HG03565 (cell line): ENCODE measurements around the gene GRK1.

Source experiments
- ATAC-seq: cut with Tn5 transposase; IDR thresholded peaks from one replicate; pipeline ENCODE4 v1.9.1; 2021; ENCODE audit warnings: mild to moderate bottlenecking, moderate library complexity; ENCODE audit not compliant: unreplicated experiment

Gene GRK1

DNA sequence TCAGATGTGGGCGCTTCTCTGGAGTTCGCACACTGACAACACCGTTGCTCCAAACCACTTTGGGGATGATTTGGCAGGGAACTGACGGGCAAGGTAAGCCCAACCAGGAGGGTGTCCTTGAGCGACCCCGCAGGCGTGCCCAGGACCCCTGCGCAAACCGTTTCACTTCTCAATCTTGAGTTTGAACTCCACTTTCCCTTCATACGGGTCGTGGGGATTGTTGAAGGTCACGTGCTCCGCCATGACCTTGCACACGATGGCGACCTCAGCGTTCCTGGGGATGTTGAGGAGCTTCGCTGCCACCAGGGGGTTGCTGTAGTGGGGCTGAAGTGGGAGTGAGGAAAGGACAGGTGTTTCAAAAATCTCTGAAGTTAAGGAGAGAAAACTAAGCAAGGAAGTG lies 17.8 kb upstream of the GRK1 start:
- no peak for ATAC-seq

DNA sequence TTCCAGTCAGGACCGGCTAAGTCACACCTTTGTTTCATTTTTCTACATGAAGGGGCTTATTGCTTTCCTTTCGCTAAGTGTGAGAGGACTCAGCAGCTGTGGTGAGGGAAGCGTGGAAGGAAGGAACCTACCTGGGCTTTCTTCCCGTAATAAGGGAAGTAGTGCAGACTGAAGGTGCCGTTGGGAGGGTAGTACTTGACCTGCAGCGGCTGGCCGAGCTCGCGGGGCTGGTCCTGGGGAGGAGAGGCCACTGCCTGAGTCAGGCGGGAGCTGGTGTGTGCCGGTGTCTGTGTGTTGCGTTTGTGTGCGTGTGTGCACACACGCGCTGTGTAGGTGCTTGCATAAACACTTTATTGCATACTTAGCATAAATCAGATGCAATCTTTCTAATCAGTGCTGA lies 16.7 kb upstream of the GRK1 start:
- ATAC-seq = no peak

DNA sequence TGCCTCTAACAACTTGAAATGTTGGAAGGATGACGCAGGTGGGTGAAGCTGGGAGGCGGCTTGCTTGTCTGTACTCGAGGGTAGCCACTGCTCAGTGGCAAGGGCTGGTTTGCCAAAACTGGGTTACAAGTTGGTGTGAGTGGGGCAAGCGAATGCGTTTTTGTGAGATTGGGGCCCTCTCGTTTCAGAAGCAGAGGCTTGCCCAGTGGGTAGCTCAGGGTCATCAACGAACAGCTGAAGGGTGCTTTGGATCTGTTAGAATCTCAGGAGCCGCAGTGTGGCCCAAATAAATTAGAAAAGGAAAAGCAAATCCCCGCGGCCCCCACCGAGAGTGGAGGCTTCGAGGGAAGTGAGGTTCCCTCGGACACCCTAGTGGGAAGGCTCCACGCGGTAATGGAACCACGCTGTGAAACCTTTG lies 16.3 kb upstream of the GRK1 start:
- no peak for ATAC-seq

DNA sequence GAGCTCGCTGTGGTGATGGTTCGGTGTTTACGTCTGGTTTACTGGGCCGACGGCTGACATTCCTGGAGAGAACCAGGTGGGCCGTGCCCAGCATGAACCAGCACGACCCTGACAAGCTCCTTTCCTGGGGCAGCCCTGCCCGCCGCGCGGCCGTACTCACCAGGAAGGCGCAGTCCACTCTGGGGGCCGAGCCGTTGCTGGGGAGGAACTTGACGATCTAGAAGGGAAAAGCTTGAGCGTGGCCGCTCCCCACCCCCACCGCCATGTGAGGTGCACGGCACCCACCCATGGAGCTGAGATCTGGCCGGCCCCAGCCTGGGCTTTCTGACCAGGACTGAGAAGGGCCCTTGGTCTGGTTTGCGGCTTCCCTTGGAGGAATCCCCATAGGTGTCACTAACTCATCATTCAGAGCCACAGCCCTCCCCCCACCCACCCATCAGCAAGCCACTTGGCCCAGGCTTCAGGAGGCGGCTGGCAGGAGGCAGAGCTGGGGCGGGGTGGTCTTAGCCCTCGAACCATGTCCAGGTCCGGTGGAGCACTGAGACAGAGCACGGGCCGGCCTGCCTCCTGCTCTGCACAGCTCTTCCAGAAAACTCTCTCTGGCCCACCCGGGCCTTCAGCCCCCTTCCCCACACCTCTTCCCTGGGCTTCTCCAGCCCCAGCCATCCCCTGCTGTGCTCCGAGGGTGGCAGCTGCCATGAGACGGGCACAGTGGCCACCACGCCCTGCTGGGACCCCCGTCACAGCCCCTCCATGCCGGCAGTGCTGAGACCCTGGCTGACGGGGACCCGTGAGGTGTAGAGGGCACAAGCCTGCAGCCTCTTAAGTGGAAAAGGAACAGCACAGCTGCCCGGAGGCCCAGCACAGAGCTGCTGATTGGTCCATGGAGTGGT lies 15.3 kb upstream of the GRK1 start:
- ATAC-seq = no peak

DNA sequence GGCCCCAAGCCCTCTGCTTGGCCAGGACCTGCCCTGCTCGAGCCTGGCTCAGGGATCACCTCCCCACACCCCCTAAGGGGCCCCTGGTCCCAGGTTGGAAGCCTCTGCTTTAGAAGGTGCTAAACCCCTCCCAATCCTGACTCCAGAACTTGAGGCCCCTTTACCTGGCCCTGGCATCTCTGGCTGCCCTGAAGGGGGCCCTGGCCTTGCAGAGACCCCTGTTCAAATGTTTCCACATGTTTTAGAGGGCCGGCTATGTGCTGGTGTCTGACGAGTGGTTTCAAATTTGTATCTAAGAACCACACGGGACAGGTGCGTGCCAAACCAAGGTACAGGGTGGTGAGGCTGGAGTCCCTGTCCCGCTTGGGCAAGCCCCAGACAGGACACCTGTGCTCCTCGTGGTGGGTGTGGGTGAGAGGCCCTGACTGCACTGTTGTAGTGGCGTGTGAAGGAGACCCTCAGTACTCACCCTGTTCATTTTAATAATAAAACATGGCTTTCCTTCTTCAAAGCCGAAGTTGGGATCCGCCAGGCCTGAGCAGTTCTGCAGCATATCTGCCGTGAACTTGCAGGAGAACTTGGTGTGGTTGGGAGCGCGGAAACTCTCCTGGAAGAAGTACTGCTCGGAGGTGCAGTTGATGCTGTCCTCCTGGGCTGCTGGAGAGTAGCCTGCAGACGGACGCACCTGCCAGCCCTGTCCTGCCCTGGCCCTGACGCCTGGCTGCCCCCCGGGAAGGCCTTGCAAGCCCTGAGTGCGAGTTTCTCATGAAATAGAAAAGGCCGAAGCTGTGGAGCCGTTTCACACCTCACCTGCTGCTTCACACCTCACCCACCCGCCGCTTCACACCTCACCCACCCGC lies 14.4 kb upstream of the GRK1 start:
- no peak for ATAC-seq

DNA sequence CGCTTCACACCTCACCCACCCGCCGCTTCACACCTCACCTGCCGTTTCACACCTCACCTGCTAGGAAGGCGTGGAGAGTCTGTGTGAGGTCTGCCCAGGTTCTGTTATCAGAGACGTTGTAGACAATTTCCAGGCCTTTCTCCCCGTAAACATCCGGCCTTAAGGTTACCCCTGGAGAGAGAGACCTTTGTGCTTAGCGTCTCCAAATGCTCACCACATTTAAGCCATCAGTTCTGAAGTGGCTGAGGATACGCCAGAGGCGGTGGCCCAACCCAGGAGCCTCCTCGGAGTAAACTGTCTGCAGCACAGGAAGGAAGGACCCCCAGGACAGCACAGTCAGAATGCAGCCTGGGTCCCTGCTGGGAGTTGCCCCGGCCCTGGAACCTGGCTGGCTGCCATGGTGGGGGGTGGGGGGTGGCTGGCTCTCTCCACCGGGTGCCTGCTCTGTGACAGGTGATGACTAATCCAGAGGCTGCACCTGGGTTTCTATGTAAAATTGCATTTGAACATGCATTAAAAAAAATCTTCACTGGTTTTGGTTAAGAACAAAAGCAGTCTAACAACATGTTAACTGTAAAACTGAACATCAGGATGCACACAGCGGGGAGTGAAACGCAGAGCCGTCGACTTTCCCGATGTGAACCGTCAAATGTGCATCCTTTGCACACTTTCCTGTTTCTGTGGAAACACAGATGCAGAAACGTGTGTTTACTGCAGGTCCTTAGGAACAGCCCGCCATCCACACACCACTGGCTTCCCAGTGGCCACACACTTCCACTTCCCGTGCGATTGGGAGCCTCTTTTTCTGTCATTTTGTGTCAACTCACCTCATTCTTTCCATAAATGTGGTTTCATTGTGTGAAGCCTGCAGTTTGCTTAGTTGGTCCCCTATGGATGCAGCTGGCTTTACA lies 13.5 kb upstream of the GRK1 start:
- no peak for ATAC-seq

DNA sequence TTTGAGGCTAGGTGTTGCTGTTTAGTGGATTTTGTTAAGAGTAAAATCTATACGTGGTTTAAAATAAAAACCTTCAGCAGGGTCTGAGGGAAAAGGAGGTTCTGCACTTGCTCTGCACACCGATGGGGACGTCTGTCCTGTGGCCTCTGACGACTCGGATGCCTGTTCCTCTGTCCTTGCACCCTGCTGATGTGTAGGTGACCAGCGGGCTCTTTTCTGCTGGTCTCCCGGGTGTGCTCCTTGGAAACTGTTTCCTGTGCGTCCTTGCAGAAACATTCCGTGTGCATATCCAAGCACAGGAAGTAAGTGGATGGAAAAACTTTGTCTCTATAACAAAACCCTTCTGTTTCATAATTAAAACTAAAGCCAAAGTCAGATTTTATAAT lies 12.9 kb upstream of the GRK1 start:
- ATAC-seq = no peak

DNA sequence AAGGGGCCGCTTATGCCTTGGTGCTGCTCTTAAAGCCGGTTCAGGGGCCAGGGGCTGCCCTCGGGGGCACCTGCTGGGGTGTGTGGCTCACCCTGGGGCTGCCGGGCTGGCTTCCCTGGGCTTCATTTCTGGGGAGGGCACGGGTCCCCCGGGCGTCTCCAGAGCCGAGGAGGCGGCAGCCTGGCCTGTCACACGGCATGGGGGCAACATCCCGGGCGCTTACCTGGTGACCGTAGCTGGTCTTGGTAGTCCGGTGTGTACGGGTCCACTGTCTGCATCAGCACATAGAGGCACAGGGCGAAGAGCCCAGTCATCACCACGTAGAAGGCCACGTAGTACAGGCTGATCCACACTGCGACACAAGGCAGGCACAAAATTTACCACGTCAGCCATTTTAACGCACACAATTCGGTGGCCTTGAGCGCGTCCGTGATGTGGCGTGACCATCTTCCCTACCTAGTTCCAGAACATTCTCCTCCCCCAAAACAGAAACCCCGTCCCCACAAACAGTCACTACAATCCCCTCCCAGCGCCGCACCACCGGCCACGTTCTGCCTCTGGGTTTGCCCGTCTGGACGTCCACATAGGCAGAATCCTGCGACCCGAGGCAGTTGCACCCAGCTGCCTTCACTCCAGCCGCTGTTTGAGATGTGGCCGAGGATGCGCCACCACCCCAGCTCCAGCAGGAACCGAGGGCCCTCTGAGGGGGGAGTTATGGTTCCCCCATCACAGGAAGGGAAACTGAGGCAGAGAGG lies 12.3 kb upstream of the GRK1 start:
- ATAC-seq = no peak

DNA sequence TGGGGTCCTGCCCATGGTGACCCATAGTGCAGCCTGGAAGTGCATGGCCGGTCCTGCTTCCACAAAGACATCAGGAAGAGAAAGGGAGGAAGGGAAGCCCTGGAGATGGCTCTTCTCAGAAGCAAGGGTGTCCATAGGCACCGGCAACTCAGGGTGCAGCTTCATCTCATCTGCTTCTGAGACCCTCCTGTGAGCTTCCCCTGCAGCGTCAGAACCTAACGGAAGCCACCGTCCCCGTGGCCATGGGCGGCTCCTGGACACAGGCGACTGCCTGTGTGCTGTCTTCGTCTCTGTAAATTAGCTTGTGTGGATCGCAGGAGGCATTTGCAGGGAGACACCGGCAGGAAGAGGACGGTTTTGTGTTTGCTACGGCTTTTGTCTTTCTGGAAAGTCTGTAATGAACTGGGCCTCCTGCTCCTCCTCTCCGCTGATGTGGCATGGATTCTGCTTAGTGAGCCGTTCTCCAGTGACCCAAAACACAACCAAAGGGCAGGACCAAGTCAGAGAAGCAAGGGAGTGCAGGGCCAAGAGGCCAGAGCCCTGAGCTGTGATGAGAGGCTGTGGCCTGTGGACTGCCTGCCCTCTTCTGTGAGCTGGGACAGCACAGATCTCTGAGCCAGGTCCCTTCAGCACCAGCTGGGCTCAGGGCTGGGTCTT lies 11.5 kb upstream of the GRK1 start:
- ATAC-seq = no peak

DNA sequence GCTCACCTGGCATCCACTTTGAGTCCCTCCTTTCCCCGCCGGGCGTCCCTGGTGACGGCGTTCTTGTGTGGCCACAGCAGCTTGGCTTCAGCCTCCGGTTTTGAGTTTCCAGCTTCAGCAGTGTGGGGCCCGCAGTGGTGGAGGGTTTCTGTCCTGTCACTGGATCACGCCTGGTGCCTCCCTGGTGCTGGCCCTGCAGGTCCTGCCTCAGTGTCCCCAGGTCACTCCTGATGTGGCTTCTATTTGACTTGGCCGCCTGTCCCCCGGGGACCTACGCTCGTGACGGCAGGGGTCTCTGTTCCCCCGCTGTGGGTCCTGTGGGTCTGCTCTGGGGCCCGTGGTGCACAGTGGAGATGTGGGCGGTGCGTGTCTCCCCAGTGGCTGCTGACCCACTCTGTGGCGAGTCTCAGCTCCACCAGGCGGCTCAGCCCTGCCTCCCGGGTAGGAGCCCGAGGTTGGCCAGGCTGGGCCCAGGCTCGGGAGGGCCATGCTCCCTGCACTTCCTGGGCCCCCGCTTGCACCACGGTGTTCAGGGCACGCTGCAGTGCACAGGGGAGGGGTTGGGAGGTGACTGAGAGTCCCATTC lies 10.9 kb upstream of the GRK1 start:
- no peak for ATAC-seq

DNA sequence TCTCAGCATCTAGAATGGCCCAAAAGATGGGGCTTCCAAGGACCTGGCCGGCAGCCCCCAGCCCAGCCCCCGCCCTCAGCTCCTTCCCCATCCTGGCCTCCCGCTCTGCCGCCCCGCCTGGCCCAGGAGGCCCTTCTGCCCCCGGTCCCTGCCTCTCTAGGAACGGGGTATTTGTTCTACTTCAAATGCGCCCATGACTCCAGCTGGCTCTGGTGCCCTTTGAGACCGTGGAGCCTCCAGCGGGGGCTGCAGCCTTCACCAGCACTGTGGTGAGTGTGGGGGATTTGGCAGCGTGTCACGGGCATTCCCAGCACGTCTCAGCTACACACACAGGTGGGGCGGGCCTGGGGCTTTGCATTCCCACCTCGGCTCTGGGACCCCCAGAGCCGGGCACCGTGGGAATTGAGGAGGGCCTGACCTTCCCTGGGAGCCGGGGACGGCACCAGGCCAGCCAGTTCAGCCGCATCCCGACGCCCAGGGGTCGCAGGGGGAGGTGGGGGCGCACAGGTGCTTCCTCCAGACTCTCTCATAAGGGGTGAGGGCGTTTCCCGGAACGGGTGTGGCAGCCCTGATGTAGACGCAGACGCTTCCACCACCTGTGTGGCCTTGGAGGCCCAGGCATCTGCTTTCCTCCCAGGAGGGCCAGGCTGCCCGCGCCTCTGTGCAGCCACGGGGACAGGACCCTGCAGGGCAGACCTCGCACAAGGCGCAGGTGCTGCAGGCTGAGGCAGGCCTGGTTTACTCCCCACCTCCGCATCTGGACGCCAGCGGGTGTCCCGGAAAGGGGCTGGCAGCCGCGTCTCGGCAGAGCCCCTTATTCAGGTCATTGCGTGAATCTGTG lies 10.0 kb upstream of the GRK1 start:
- no peak for ATAC-seq

DNA sequence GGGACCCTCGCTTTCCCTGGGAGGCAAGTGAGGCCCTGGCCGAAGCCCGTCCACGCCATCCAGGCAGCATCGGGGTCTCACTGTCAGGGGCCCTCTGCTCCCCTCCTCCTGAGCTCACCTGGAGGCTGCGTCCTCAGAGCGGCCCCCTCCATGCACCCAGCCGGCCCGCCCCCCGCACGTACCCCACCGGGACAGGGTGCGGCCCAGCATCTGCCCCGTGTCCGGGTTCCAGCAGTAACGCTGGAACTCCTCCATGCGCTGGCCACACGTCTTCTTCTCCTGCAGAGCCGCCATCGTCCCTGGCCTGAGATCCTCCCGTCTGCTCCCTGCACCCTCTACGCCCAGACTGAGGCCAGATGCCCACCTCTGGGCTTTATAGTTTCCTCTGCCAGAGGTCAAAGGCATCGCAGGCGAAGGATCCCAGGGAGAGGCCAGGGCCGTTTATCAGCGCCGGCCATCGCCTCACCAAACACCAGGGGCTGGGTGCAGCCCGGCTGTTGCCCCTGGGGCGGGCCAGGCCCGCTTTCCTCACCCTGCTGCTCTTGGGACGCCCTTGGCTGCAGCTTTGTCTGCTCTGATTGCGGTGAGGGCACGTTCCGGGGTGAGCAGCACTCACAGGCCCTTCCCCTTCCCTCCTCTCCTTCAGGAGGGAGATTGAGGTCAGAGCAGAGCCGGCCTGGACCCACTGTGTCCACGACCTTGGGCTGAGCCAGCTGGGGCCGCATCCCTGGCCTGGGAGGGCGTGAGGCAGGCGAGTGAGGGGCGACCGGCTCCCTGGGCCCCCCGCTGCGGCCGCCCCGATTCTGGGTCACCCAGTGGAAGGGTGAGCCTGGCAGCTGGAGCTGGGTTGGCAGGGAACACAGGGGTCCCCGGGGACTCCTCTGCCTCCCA lies 8.9 kb upstream of the GRK1 start, which contains the start of gene ATP4B:
ATP4B (minus strand) TSS at position 348 of the 891 bp plus-strand sequence; CDS start at position 294, 54 bp downstream.
- no peak for ATAC-seq

DNA sequence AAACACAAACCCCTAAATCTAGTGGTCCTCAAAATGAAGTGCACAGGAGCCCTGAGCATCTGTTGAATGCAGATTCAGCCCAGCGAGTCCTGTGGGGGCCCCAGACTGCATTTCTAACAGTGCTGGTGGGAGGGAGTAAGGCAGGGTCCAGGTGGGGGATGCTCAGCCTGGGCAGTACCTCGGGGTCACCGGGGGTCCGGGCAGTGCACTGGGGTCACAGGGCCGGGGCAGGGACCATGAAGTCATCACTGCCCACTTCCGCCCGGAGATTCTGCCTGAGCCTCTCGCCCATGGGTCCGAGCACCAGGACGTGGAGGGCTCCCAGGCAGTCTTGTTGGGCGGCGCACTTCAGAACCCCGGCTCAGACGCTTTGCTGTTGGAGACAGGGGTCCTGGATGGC lies 8.2 kb upstream of the GRK1 start:
- no peak for ATAC-seq

DNA sequence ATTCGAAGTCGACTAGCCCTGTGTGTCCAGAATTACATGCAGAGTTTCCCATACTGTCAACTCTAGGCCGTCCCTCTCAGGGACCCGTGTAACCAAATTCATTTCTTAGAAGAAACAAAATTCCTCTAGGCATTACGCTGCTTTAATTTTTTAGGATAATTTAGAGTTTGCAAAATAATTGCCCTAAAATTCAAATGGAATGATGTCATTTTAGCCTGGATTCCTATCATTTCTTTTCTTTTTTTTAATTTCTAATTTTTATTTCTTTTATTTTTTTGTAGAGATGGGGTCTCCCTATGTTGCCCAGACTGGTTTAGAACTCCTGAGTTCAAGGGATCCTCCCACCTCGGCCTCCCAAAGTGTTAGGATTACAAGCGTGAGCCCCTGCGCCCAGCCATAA lies 7.7 kb upstream of the GRK1 start:
- ATAC-seq = no peak

DNA sequence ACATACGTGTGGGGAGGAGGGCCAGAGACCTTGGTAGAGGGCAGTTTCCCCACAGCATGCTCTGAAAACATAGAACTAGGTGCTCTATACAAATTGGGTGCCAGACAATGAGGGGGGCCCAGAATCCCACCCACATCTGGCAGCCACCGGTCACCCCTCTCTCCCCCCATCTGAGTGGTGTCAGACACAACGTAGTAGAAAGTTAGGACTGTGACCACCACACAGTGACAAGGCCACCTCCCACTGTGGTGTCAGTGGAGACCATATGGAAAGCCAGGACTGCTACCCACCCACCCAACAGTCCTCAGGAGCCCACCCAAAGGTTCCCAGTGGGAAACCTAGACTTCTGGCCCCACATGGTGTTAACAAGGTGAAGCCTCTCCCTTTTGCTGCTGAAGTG lies 7.0 kb upstream of the GRK1 start:
- no peak for ATAC-seq

DNA sequence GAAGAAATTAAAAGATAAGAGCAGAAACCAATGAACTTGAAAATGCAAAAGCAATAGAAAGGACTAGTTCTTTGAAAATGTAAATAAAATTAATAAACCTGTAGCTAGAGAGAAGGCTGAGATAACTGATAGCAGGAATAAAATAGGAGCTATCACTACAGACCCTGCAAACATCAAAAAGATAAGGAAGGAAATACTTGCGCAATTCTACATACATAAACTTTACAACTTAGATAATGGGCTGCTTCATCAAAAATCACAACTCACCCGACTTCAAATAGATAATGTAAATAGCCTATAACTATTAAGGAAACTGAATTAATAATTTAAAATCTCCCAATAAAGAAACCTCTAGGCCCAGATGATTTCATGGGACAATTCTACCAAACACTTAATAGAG lies 5.5 kb upstream of the GRK1 start:
- no peak for ATAC-seq

DNA sequence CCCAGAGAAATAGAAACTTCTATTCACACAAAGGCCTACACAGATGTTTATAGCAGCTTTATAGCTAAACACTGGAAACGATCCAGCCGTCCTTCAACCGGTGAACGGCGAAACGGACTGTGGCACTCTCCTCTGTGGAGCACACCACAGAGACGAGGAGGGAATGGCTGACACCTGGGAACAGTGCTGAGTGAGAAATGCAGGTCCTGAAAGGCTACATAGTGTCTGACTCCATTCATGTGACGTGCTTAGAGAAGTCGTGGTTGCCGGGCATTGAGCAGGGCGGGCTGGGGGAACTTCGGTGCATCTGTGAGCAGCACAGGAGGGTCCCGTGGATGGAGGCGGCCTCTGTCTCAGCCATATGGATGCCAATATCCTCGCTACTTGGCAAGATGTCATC lies 3.1 kb upstream of the GRK1 start:
- no peak for ATAC-seq
